AG10803 (cell line): ENCODE measurements around the gene TFDP2.

Source experiments
- DNase-seq: peaks from one replicate; pipeline ENCODE4 v3.0.0; 2010; ENCODE audit warnings: low read depth
- H3K4me3 ChIP-seq: 2 replicates; pipeline ENCODE4 v1.5.1; 2011; ENCODE audit warnings: mild to moderate bottlenecking, low read length, control low read depth
- CTCF ChIP-seq: conservative IDR thresholded peaks from 2 replicates; pipeline ENCODE4 v1.5.1; 2011; ENCODE audit warnings: mild to moderate bottlenecking, low read length, control low read depth, inconsistent platforms

TFDP2 gene

DNA sequence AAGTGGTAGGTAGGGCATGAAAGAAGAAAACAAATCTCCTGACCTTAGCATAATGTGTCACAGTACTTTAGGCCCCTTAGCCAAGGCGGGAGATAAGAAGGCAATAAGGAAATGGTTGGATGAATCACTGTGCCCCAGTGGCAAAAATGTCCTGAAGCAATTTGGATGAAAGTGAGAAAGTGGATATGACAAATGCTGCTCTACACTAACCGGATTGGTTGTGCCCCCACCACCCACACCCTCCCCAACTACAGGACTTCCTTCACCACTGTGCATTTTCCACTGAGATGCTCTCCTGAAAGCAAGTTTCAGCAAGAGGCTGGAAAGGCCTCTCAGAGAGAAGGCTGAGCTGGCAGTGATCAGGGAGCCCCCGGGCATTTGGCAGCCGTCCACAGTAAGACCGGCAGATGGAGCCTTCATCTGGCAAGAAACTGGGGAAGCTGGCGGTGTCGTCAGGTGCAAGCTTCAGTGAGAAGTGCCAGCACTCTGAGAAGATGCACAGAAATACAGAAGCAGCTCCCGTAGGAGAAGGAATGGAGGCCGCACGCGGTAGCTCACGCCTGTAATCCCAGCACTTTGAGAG is 209.1 kb downstream of the TFDP2 start:
- H3K4me3 ChIP-seq = no peak overlapping the region
- TF ChIP-seq CTCF = no peak
- DNase-seq = peak; percentile 58

DNA sequence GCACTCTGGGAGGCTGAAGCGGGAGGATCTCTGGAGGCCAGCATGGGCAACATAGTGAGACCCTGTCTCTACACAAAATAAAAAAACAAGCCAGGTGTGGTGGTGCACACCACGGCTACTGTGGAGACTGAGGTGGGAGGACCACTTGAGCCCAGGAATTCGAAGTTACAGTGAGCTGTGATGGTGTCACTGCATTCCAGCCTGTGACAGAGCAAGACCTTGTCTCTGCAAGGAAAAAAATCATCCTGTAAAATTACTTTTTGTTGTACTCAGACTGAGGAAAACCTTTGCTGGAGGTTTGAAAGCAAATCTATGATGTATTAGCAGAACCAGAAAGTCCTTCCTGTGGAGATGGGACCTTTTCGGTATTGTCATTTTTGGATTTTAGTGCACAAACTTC is 209.6 kb downstream of the TFDP2 start:
- DNase-seq = no peak
- no peak overlapping the region for H3K4me3 ChIP-seq
- no peak for TF ChIP-seq CTCF

GRCh38 chr3:141938011-141938500 is 211.3 kb downstream of the TFDP2 start:
- no peak for TF ChIP-seq CTCF
- DNase-seq = no peak
- H3K4me3 ChIP-seq = no peak overlapping the region

- H3K4me3 ChIP-seq = no peak overlapping the region
- DNase-seq = no peak
- TF ChIP-seq CTCF = no peak
Observed at GRCh38 chr3:141934354-141934753, 215.0 kb downstream of the TFDP2 start.

DNA sequence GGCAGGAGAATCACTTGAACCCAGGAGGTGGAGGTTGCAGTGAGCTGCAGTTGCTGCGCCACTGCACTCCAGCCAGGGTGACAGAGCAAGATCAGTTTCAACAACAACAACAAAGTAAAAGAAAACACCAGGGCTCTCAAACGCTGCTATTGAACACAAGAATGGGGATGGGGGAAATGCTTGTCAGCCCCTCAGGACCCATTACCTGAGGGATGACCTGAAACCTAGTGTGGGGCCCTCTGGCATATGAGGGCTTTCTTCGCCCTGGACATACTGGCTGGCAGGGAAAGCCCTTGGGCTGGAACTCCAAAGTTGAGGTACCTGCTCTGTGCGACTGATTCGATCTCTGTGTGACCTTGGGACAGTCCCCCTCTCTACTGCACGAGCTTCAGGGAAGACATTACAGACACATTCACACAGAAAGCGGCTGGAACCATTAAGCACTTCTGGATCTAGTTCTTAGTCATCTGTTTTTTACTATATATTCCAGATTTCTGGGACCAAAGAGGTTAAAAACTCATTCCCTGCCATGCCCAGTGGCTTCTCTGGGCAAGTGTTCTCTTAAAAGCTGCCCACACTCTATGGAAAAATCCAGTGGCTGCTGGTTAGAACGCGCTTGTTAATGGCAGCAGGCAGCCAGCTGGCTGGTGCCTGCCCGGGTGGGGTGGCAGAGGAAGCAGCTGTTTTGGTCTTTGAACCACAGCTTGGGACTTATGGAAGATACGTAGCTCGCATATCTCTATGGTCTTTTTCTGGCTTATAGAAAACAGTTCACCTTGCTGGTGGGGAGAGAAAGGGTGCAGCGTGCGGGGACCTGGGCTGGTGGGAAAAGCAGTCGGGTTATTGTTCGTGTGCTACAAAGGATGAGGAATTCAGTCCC is 215.7 kb downstream of the TFDP2 start:
- no peak for DNase-seq
- H3K4me3 ChIP-seq = no peak overlapping the region
- TF ChIP-seq CTCF = no peak

DNA sequence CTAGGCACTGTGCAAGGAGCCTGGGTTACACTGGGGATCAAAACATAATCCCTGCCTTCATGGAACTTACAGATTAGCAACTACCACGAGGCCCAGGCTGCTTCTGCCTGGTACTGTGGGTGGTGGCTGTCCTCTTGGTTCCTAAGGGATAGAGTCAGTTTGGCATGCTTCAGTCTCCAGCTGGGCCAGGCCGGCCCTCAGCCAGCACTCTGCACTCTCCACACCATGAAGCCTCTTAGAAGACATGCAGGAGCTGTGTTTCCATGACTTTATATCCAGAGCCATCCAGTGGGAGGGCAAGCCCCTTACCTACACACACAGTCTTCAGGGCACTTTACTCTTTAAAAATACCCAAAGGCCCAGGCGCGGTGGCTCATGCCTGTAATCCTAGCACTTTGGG is 218.5 kb downstream of the TFDP2 start:
- no peak for DNase-seq
- TF ChIP-seq CTCF = no peak
- H3K4me3 ChIP-seq = no peak overlapping the region
